Suprapubic skin (tissue), 4 donors: ENCODE results near the gene PDCD7. TPM values are rescaled to one million over a fixed set of nuclear protein-coding genes. Genes with fewer than 3 reads are reported as not detected.

ENCODE experiments used
- DNase-seq, 2 donors: peaks; one replicate each; pipeline ENCODE4 v3.0.0-alpha.2; 2019; ENCODE audit warnings: low spot score in 2 of 2
- H3K27ac ChIP-seq: fragments of 200-600 bp; sonication (generic); one replicate; pipeline ENCODE4 v1.5.1; 2019
- H3K27me3 ChIP-seq: fragments of 200-600 bp; sonication (generic); one replicate; pipeline ENCODE4 v1.5.1; 2019
- H3K36me3 ChIP-seq: fragments of 200-600 bp; sonication (generic); one replicate; pipeline ENCODE4 v1.5.1; 2019
- H3K4me1 ChIP-seq: fragments of 200-600 bp; sonication (generic); one replicate; pipeline ENCODE4 v1.5.1; 2019
- H3K4me3 ChIP-seq: fragments of 200-600 bp; sonication (generic); one replicate; pipeline ENCODE4 v1.5.1; 2019; ENCODE audit warnings: mild to moderate bottlenecking
- H3K9me3 ChIP-seq: fragments of 200-600 bp; sonication (generic); one replicate; pipeline ENCODE4 v1.5.1; 2019
- EP300 ChIP-seq: sonication (generic); formaldehyde crosslinking; IDR thresholded peaks from one replicate; pipeline ENCODE4 v1.6.1; 2017; ENCODE audit warnings: antibody characterized with exemption
- POLR2A ChIP-seq, 2 donors: fragments of 450-650 bp; IDR thresholded peaks; one replicate each; pipeline ENCODE4 v1.6.1; 2017; ENCODE audit warnings: antibody characterized with exemption in 2 of 2, mild to moderate bottlenecking in 2 of 2, moderate library complexity in 2 of 2
- POLR2AphosphoS5 ChIP-seq, 3 donors: sonication (generic); formaldehyde crosslinking; IDR thresholded peaks; one replicate each; pipeline ENCODE4 v1.6.1; 2017; ENCODE audit warnings: antibody characterized with exemption in 3 of 3
- WGBS: methylation state at CpG from one replicate; pipeline ENCODE4 v1.1.5; 2018; 5-methylcytosine and 5-hydroxymethylcytosine counted together
- total RNA-seq, 4 donors: library from RNA; depleted of rRNA; stranded (reverse); fragments of >200 nt; gene quantifications; one replicate each; pipeline ENCODE4 v1.1.0, GENCODE V29; 2016
- TF ChIP-seq, protein P1 (sequence below), 2 donors: fragments of 200-600 bp in 1 of 2; fragments of 450-650 bp in 1 of 2; sonication (generic) in 1 of 2; IDR thresholded peaks; one replicate each; pipeline ENCODE4 v1.5.1; 2016 to 2019; ENCODE audit warnings: antibody characterized with exemption in 2 of 2, mild to moderate bottlenecking in 1 of 2, moderate library complexity in 1 of 2

Gene PDCD7
- total RNA-seq, 4 donors from 2014 or later: 18.1 to 46.3 (median 22.0) TPM

DNA sequence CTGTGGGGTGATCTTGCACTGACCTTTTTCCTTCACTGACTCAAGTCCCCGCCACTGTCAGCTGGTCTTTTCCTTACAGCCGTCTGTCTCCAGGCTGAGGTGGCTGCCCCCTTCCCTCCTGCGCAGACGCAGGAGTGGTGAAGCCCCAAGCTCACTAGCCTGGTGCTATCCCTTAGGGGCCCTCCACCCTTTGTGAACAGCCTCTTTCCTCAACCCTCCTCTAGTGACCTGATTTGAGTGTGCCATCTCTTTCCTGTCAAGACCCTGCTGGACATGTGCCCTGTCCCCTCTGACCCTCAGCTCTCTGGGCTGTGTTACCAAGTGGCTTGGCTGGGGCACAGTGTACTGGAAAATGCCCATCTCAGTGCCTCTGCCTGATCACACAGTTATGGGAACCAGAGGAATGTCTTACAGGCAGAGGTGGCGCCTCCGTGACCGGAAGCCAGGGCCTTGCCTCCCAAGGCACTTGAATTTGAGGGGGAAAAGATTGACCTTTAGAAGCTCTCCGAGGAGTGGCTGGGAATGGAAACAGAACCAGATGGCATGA, 48.3 kb downstream of the PDCD7 start:
- TF ChIP-seq, protein P1, sequence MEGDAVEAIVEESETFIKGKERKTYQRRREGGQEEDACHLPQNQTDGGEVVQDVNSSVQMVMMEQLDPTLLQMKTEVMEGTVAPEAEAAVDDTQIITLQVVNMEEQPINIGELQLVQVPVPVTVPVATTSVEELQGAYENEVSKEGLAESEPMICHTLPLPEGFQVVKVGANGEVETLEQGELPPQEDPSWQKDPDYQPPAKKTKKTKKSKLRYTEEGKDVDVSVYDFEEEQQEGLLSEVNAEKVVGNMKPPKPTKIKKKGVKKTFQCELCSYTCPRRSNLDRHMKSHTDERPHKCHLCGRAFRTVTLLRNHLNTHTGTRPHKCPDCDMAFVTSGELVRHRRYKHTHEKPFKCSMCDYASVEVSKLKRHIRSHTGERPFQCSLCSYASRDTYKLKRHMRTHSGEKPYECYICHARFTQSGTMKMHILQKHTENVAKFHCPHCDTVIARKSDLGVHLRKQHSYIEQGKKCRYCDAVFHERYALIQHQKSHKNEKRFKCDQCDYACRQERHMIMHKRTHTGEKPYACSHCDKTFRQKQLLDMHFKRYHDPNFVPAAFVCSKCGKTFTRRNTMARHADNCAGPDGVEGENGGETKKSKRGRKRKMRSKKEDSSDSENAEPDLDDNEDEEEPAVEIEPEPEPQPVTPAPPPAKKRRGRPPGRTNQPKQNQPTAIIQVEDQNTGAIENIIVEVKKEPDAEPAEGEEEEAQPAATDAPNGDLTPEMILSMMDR (IDR thresholded peaks at IDR 0.05): no peak
- no peak for TF ChIP-seq EP300
- no peak for TF ChIP-seq POLR2A (IDR thresholded peaks at IDR 0.05)
- TF ChIP-seq POLR2AphosphoS5 (IDR thresholded peaks at IDR 0.05): no peak
- DNase-seq: no peak
- WGBS: 71% methylated on average over 8 of the region's 8 CpGs
- Histone ChIP-seq H3K9me3 (no peaks in the 10 kb centered on the region), H3K4me1 (peaks cover 49% of the 10 kb centered on the region), H3K4me3 (no peak overlapping the region), H3K36me3 (no peaks in the 10 kb centered on the region), H3K27me3 (peaks cover 6% of the 10 kb centered on the region), H3K27ac (peak overlapping the region; percentile 0)

- H3K27me3 ChIP-seq: peaks cover 6% of the 10 kb centered on the region
- no peaks in the 10 kb centered on the region for H3K36me3 ChIP-seq
- TF ChIP-seq, protein P1 (IDR thresholded peaks at IDR 0.05): no peak
- no peak for TF ChIP-seq EP300
- no peak for TF ChIP-seq POLR2A (IDR thresholded peaks at IDR 0.05)
- TF ChIP-seq POLR2AphosphoS5 (IDR thresholded peaks at IDR 0.05): no peak
- H3K9me3 ChIP-seq: no peaks in the 10 kb centered on the region
- DNase-seq: no peak
- H3K4me3 ChIP-seq: no peak overlapping the region
- WGBS: 89% methylated on average over 6 of the region's 7 CpGs
- no peak overlapping the region for H3K27ac ChIP-seq
- H3K4me1 ChIP-seq: peaks cover 49% of the 10 kb centered on the region
Observed at GRCh38 chr15:65084500-65085206, 49.0 kb downstream of the PDCD7 start.

DNA sequence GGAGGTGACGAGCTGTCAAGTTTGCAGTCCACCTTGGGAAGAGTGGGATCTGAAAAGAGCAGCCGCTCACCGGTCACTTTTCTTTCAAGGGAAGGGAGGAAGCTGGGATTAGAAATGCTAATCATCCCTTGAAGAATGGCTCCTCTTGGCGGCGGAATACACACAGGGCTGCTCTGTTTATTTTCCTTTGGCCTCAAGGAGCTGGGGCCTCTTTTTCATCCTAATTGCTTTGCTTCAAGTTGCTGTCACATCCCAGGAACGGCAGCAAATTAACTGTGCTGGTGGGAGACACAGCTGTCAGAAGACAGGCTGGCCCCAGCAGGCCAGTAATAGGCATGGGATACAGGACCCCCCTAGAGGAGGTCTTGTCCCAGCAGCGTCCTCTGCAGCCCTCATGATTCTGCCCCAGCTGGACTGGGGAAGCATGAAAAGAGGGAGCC, 50.3 kb downstream of the PDCD7 start:
- Histone ChIP-seq H3K36me3 (no peaks in the 10 kb centered on the region), H3K4me1 (peaks cover 42% of the 10 kb centered on the region), H3K9me3 (no peaks in the 10 kb centered on the region), H3K27me3 (peaks cover 6% of the 10 kb centered on the region), H3K27ac (no peak overlapping the region), H3K4me3 (no peak overlapping the region)
- DNase-seq: no peak
- no peak for TF ChIP-seq POLR2AphosphoS5 (IDR thresholded peaks at IDR 0.05)
- TF ChIP-seq POLR2A (IDR thresholded peaks at IDR 0.05): no peak
- TF ChIP-seq, protein P1 (IDR thresholded peaks at IDR 0.05): no peak
- WGBS: 55% methylated on average over 7 of the region's 7 CpGs

DNA sequence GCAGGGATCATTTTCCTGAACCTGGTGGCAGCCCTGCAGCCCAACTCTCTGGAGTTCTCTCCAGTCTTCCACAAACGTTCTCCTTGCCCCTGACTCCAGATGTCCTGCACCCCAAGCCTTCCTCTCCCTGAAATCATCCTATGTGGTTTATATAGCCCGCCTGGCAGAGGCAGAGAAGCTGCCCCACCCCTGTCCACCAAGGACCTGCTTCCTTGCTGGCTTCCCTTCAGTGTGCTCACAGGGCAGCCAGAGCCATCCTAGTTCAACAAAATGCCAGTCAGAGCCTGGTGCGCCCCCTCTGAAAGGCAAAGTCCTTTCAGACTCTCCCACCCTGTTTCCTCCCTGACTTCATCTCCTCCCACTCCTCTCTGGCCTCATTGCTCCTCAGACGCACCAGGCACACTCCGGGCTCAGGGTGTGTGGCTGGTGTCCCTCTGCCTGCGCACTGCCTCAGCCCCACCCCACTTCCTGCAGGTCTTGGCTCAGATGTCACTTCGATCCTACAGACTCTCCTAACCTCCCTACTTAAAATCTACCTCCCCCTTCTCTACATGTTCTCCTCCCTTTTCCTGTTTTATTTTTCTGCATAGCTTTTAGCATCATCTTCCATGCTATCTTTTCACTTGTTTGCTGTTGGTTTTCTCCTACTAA, 51.2 kb downstream of the PDCD7 start:
- WGBS: 13% methylated on average over 7 of the region's 7 CpGs
- Histone ChIP-seq H3K36me3 (no peaks in the 10 kb centered on the region), H3K27ac (no peak overlapping the region), H3K9me3 (no peaks in the 10 kb centered on the region), H3K4me3 (no peak overlapping the region), H3K4me1 (peaks cover 40% of the 10 kb centered on the region), H3K27me3 (peaks cover 11% of the 10 kb centered on the region)
- DNase-seq: no peak
- TF ChIP-seq EP300: no peak
- TF ChIP-seq, protein P1 (IDR thresholded peaks at IDR 0.05): no peak
- no peak for TF ChIP-seq POLR2AphosphoS5 (IDR thresholded peaks at IDR 0.05)
- no peak for TF ChIP-seq POLR2A (IDR thresholded peaks at IDR 0.05)

DNA sequence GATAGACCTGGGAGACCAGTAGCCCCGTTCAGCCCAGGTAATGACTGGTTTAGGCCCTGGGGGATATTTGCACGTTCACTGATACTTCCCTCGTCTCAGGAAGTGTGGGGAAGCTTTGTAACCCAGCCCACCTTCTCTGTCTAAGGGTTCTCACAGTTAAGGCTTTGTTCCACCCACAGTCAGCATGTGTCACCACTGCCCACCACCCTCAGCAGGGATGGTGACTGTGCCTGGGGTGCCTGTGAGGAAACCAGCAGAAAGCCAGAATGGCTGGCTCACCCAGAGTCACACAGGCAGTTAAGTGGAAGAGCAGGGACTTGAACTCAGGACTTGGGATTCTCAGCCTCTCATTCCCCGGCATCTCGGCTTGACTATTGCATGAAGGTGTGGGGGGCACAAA, 51.9 kb downstream of the PDCD7 start:
- TF ChIP-seq POLR2A (IDR thresholded peaks at IDR 0.05) (no peak), EP300 (no peak), POLR2AphosphoS5 (IDR thresholded peaks at IDR 0.05) (no peak)
- TF ChIP-seq, protein P1 (IDR thresholded peaks at IDR 0.05): no peak
- no peak overlapping the region for H3K27ac ChIP-seq
- H3K36me3 ChIP-seq: no peaks in the 10 kb centered on the region
- no peak overlapping the region for H3K4me3 ChIP-seq
- 69% methylated on average over 3 of the region's 5 CpGs for WGBS
- H3K27me3 ChIP-seq: peaks cover 18% of the 10 kb centered on the region
- peaks cover 34% of the 10 kb centered on the region for H3K4me1 ChIP-seq
- no peak for DNase-seq
- H3K9me3 ChIP-seq: no peaks in the 10 kb centered on the region
